Raji (cell line): ENCODE data around the gene TMEM53.
A peak's percentile ranks its signal among the peaks of the same experiment; 100 is the strongest.

Experiments used
- POLR2A ChIP-seq: IDR thresholded peaks from 2 replicates; pipeline ENCODE4 v1.6.1; 2011; ENCODE audit warnings: low read depth, low read length, control low read depth; ENCODE audit not compliant: insufficient read depth

Gene TMEM53

GRCh38 chr1:44631647-44632539 is 42.4 kb downstream of the TMEM53 start:
- TF ChIP-seq POLR2A, result peak; percentile 75

GRCh38 chr1:44631333-44631646 is 43.0 kb downstream of the TMEM53 start:
- TF ChIP-seq POLR2A, result no peak

GRCh38 chr1:44630116-44630515 is 44.2 kb downstream of the TMEM53 start:
- TF ChIP-seq POLR2A, result no peak

DNA sequence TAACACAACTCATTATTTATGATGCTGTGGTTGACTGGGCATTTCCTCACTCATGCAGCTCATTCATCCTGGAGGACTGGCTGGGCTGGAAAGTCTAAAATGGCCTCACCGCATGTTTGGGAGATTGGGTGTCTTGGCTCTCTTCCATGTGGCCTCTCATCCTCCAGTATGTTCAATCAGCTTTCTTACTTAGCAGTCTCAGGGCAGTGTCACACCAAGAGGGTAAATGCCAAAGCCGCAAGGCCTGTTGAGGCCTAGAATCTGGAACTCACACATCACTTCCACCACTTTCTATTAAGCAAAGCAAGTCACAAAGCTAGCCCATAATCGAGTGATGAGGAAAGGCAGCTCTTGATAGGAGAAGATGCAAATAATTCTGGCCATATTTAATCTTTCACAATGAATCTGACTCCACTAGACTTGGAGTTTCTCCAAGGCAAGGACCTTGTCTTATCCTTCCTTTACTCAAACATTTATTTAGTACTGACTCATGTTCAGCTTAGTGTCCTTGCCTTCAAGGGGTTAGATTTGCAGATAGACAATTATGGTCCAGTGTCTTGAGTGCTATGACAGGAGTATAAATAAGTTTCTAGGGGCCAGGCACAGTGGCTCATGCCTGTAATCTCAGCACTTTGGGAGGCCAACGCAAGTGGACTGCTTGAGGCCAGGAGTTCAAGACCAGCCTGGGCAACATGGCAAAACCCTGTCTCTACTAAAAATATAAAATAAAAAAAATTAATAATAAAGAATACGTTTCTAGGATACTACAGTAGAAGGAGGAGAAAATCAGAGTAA is 45.1 kb downstream of the TMEM53 start:
- no peak for TF ChIP-seq POLR2A

DNA sequence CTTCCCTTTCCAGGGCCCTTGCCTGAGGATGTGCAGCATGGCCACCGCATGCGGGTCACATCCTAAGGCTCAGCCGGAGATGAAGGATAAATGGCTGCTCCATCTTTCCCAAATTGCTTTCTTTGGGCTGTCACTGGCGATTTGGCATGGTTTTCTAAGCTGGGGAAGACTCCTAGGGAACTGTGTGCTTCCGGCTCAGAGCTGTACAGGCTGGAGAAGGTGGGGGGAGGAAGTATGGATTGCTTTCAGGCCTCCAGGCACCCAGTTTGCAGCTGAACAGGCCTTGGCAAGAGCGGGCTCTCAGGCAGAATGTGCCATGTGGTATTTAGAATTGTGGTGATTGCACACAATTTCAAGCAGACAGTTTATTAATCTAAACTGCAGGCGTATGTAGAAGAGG is 48.9 kb downstream of the TMEM53 start:
- no peak for TF ChIP-seq POLR2A

DNA sequence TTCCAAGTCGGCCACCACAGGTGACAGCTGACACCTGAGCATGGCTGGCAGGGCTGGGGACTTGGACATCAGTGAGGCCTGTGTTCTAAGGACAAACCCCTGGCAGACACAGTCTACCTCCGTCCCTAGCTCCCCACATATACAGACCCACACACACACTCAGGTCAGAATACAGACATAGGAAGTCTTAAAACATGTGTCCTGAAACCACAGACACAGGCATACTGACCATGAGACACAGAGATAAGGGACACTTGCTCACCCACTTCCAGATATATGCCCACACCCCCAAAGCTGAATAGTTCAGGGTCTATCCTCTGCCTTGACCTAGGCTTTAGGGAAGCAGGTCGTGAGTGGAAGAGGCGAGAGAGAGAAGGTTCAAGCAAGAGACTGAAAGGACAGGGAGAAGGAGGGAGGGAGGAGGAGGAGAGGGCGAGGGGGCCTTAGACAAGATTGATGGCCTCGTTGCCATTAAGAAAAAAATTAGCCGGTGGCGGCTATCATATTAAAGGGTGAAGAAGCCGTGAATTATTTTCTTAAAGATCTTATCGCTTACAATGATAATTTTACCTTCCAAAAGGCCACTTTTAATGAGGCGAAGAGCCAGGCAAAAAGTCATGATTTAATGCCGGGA is 49.9 kb downstream of the TMEM53 start:
- TF ChIP-seq POLR2A, result no peak

DNA sequence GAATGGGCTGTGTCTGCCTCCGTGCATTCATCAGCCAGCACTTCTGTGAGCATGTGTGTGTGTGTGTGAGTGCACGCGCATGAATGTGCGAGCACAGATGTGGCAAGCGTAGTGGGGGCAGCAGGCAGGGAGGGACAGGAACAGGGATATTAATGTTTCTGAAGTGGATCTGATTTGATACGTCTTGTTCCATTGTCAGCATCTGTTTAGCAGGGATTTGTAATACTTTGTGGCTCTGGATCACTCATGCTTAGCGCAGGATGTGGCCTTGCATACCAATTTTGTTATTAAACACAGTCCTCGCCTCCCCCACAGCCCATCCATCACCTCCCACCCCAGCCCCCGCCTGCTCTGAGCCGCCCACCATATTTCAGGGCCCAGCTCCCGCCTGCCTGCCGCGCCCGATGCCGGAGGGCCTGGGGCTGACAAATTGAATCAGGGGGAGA is 52.4 kb downstream of the TMEM53 start:
- no peak for TF ChIP-seq POLR2A

DNA sequence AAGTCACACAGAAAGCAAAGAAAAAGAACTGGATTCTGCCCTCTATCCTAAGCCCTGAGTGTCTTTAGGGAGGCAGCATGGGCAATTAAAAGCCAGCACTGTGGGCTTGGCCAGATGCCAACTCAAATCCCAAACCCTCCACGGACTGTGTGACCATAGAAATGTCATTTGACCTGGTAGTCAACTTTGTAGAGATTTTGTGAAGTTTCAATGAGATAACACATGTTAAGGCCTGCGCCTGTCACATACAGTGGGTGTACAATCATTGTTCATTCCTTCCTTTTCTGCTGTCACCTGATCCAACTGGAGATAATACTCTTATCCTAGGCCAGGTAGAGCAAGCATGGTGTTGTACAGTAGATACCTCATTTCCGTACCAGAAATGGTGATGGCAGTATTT is 54.2 kb downstream of the TMEM53 start:
- no peak for TF ChIP-seq POLR2A

DNA sequence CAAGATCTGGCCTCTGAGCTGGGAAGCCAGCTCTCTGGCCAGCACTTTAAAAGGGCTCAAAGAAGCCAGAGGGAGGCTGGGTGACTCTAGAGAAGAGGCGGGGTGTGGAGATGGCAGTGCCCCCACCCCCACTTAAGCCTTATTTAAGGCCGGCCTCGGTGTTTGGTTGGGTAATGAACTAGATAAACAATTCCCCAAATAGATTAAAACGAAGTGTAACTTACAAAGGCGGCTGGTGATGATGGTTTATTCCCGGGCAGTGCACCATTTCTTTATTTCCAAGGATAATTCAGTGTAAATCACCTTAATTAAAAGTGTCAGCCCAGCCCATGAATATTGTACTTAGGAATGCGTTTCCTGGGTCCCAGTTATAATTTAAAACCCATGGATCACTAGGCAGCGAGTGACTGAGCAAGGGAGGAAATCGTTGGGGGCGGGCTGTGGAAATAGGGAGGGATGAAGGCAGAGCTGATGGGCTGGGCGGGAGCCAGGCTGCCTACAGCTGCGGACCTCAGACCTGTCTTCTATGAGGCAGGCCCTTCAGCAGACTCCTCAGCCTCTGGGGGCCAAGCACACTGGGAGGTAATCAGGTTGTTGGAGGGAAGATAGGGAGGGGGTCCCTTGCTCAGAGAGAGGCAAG is 54.9 kb downstream of the TMEM53 start:
- TF ChIP-seq POLR2A, result no peak

- no peak for TF ChIP-seq POLR2A
Observed at GRCh38 chr1:44617703-44618029, 56.6 kb downstream of the TMEM53 start.

DNA sequence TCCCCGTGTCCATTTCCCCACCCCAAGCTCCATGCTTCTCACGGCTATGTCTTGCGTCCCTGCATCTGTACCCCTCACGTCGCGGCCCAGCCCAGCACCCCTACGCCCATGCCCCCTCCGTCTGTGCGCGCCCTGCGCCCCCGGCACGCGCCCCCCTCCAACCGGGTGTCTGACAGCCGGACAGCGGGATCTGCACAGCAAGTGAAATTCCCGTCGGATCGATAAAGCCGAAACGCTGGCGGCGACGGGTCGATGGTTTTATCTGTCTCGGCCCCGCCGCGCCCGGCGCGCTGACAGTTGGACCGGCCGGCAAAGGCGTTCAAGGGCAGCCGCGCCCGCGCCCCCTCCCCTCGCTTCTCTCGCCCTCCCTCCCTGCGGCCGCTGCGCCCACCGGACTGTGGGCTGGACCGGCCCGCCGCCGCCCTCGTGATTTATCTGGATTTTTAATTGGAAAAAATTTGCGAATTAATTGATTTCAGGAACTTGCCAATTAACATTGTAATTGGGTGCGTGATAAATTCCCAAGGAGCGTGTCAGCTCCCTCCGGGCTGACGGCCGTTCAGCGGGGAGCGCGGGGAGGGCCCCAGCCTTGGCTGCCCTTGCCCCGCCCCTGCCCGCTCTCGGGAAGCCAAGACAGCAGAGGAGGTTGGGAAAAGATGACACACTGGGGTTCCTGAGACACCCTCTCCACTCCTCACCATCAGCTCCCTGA is 57.1 kb downstream of the TMEM53 start:
- no peak for TF ChIP-seq POLR2A

DNA sequence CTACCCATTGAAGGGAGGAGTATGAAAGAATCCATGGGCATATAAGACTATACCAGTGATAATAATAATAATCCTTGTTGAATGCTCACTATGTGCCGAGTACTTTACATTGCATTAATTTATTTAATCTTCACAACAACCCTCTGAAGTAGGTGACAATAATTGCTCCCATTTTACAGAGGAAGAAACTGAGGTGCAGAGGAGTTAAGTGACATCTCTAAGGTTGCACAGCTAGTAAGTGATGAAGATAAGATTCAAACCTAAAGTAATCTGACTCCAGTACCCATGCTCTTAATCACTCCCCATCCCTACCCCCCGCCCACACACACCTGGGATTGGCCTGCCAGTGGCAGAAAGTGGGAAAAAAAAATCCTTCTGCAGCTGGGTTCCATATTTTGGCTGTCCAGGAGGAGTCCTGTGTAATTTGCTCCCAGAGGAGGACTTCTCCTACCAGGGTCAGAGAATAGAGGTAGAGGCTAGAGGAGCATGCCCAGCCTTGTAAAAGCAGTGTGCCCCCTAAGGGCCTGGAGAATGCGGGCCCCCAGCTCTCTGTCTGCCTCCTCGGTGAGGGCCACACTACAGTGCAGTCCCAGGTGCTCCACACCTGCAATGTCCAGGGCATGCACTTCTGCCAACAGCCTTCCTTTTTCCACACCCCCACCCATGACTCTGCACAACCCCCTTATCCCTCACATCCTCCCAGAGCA is 57.8 kb downstream of the TMEM53 start:
- no peak for TF ChIP-seq POLR2A

GRCh38 chr1:44613941-44614340 is 60.3 kb downstream of the TMEM53 start:
- no peak for TF ChIP-seq POLR2A

DNA sequence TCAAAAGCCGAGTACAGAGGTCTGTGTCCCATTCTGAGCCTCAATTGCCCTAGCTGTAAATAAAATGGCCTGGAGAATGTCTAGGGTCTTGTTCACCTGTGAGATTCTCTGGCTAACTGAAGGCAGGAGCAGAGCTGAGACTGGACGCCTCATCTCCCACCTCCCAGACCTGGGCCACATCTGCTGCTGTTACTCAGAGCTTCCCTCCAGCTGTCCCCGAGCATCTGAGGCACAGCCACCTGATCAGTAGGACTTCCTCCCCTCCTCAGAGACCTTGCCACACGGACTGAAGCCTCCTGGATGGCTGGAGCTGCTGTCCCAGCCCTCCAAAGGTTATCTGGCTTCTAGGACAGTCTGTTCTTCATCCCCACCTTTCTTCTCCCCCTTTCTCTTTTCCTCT is 62.4 kb downstream of the TMEM53 start:
- TF ChIP-seq POLR2A, result no peak

DNA sequence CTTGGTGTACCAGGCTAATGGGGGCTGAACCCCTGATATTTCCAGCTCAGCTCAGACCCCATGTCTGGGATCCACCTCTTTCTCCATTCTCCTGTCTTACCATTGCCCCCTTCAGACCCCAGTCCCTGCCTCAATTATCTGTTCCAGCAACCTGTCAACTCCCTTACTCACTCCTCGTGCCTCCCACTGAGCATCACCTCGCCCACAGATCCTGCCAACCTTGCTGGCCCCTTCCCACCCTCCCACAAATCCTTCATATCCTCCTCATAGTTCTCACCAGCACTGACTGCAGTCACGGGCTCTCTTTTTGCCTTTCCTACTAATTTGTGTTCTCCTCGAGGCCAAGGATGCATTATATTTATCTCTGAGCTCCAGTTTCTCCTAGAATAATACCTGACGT is 62.9 kb downstream of the TMEM53 start:
- no peak for TF ChIP-seq POLR2A
